Central memory CD8-positive, alpha-beta T cell (primary cell): ENCODE results near the gene FAM20C.

ENCODE experiments used
- ATAC-seq: fragments of 150-1000 bp; cut with Tn5 transposase; replicated peaks from 2 replicates; pipeline ENCODE4 v1.10.0; 2022; ENCODE audit warnings: mild to moderate bottlenecking, moderate FRiP score, moderate number of reproducible peaks; ENCODE audit not compliant: poor library complexity, severe bottlenecking; ENCODE audit errors: extremely low read depth
- DNase-seq, 2 donors: peaks; one replicate each; pipeline ENCODE4 v3.0.0; 2021; ENCODE audit warnings: low spot score in 2 of 2
- H3K27ac Mint-ChIP-seq: one replicate; pipeline ENCODE4 v1.8.0; 2022; ENCODE audit warnings: low read depth, mild to moderate bottlenecking, moderate library complexity, mixed read lengths
- H3K27me3 Mint-ChIP-seq: one replicate; pipeline ENCODE4 v1.8.0; 2022; ENCODE audit warnings: mixed read lengths
- H3K36me3 Mint-ChIP-seq: one replicate; pipeline ENCODE4 v1.8.0; 2022; ENCODE audit warnings: mild to moderate bottlenecking, moderate library complexity, mixed read lengths; ENCODE audit not compliant: insufficient read depth
- H3K4me1 Mint-ChIP-seq: one replicate; pipeline ENCODE4 v1.8.0; 2022; ENCODE audit warnings: mixed read lengths
- H3K4me3 Mint-ChIP-seq: one replicate; pipeline ENCODE4 v1.8.0; 2022; ENCODE audit warnings: mild to moderate bottlenecking, moderate library complexity, mixed read lengths
- H3K9me3 Mint-ChIP-seq: one replicate; pipeline ENCODE4 v1.8.0; 2022; ENCODE audit warnings: mixed read lengths

Gene FAM20C

DNA sequence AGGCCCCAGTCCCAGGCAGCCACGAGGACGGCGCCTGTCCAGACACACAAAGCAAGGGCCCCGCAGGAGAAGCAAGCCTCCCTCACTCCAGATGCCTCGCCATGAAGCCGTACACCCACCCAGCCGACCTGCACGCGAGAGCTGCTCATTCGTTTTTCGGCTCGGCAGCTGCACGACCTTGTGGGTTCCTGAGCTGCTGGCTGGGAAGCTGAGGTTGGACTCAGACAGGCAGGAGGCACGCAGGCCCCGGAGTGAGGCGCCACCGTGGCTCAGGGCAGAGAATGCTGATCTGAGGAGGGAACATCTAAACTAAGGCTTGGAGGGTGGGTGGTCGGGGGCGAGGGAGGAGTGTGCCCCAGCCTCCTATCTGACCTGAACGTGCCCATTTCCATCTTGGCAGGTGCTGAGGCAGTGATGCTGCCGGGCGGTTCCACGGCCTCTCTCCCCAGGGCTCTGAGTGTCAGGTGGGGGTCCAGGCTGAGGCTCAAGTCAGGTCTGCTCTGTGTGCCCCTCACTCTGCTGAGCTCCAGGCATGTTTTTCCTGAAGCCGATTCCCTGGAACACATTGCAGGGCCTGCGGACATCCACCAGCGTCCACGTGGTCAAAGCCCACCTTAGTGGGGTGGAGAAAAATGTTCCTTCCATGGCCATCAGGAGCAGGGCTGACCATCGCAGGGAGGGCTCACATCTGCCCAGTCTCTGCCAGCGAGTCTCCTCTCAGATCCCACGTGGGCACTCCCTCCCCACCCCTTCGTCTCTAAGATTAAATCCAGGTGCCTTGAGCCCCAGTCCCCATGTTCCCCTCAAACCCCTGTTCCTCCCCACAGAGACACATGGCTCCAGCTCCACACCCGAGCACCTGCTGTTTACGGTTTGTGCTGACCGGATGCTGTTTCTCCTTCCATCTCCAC, 28.1 kb upstream of the FAM20C start:
- H3K27ac Mint-ChIP-seq, result no peak overlapping the region
- no peaks in the 10 kb centered on the region for H3K36me3 Mint-ChIP-seq
- no peak for DNase-seq
- H3K9me3 Mint-ChIP-seq, result no peaks in the 10 kb centered on the region
- H3K4me3 Mint-ChIP-seq, result no peak overlapping the region
- ATAC-seq, result no peak
- H3K4me1 Mint-ChIP-seq, result peaks cover 4% of the 10 kb centered on the region
- H3K27me3 Mint-ChIP-seq, result peaks cover 57% of the 10 kb centered on the region

DNA sequence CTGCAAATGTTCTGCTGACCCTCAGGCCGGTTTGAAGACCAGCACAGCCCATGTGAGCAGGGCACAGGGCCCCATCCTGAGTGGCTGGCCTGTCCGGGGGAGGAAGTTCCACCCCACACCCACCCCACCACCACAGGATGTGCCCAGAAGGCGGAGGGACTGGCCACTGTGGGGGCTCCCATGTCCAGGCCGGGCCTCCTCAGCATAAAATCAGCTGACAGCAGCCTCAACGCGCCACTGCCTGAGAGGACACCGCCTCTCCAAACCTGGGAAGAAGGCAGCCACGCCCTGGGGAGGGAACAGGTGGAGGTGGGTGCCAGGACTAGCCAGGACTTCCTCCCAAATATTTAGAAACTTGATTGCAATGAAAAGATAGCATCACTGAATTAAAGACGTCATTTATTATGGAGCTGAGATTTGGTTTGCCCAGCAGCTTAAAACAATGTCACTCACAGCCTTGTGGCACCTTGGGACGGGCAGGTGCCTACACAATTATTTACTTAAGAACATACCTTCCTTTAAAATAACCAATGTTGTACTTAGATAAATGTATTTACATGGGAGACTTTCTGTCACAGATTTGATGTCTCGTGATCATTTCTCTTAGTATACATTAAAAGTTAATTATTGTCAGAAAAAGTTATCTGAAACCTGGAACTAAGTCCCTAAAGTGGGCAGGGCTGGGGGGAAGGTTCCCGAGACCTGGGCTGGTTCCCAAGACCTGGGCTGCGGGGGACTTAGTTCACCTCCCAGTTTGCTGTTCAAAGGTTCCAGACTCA, 27.3 kb upstream of the FAM20C start:
- H3K4me3 Mint-ChIP-seq, result no peak overlapping the region
- ATAC-seq (no peak), DNase-seq (no peak)
- no peaks in the 10 kb centered on the region for H3K36me3 Mint-ChIP-seq
- H3K27ac Mint-ChIP-seq, result no peak overlapping the region
- H3K4me1 Mint-ChIP-seq, result peaks cover 4% of the 10 kb centered on the region
- no peaks in the 10 kb centered on the region for H3K9me3 Mint-ChIP-seq
- peaks cover 65% of the 10 kb centered on the region for H3K27me3 Mint-ChIP-seq

DNA sequence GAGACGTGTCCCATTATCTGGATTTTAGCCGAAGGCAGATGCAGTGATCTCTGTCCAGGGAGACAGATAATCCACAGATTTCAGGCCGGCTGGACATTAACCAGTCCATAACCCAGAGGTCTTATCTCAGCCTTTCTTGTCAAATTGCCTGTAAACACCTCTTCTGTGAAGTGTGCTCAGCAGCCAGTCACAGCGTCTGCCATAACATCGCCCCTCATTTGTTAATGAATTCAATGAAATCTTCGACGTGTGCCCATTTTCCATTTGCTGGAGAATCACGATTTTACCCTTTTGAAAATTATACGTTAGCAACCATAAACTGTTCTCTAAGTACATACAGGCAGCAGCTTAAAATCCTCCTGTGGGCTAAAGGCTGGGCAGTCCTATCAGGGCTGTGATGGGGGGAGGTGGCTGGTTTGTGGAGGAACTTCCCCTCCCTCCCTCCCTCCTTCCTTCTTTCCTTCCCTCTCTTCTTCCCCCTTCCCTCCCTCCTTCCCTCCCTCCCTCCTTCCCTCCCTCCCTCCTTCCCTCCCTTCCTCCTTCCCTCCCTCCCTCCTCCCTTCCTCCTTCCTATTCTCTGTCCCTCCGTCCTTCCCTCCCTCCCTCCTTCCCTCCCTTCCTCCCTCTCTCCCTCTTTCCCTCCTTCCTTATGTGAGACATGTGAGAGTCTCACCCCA, 26.6 kb upstream of the FAM20C start:
- Mint-ChIP-seq H3K36me3 (no peaks in the 10 kb centered on the region), H3K4me3 (no peak overlapping the region), H3K27ac (no peak overlapping the region), H3K27me3 (peaks cover 73% of the 10 kb centered on the region), H3K9me3 (no peaks in the 10 kb centered on the region), H3K4me1 (peaks cover 4% of the 10 kb centered on the region)
- ATAC-seq (no peak), DNase-seq (no peak)

DNA sequence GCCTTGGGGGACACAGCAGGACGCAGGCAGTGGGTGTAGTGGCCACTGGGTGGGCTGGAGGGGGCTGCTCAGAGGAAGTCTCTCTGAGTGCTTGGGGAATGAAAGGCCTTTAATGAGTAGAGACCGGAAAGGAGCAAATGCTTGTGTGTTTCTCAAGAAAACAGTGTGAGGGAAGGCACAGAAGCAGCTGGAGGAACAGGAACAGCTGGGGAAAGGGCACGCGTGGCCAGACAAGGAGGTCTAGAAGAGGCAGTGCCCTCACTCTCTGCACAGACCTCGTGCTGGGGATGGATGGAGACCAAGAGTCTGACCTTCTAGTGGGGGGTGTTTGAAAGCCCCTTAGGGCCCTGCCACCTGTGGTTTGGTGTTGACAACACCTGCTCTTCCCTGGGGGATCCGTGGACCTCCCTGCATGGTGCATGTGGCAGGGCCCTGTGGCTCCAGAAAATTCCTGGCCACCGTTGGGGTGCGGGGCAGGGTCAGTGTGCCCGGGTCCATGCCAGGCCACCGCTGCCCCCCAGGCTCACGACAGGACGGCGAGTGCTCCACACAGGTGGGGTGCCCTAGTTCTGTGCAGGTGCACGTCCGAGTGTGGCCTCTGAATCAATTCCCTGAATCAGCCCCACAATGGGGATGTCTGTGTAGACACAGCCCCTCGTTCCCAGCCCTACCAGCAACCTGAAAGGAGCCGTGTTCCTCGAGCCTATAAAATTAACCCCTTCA, 25.9 kb upstream of the FAM20C start:
- Mint-ChIP-seq H3K27me3 (peaks cover 73% of the 10 kb centered on the region), H3K36me3 (no peaks in the 10 kb centered on the region), H3K27ac (no peak overlapping the region), H3K4me3 (no peak overlapping the region), H3K4me1 (peaks cover 4% of the 10 kb centered on the region), H3K9me3 (no peaks in the 10 kb centered on the region)
- ATAC-seq (no peak), DNase-seq (no peak)

DNA sequence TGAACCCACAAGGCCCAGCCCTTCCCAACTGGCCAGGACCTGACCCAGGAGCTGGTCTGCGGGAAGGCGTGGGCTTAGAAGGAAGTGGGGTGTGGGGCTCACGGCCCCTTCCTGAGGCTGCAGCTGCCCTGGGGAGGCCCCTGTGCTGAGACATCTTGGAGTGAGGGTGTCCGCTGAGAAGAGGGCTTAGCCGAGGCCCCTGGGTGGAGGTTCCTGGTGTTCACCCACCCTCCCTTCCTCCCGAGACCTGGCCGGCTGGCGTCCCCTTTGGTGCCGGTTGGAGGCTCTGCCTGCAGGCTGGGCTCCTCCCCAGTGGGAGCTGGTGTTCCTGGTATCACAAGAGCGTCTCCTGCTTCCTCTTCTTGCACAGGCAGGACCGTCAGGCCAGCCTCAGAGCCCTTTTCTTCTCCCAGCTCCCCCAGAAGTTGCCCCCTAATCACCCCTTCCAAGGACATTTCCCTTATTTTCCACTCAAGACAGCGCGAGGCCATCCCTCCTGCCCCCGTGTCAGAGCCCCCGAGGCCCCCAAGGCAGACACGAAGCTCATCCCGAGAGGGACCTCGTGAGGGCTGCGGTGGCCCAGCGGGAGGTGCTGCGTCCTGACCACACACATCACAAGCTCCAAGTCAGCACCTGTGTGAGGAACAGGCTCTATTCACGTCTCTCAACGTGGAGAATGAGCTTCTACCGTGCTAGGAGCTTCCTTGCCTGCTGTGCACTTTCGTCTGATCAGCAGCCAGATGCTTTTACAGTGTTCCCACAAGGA, 25.1 kb upstream of the FAM20C start:
- Mint-ChIP-seq H3K9me3 (no peaks in the 10 kb centered on the region), H3K36me3 (no peaks in the 10 kb centered on the region), H3K27ac (no peak overlapping the region), H3K4me1 (peaks cover 4% of the 10 kb centered on the region), H3K4me3 (no peak overlapping the region), H3K27me3 (peaks cover 81% of the 10 kb centered on the region)
- ATAC-seq (no peak), DNase-seq (no peak)

DNA sequence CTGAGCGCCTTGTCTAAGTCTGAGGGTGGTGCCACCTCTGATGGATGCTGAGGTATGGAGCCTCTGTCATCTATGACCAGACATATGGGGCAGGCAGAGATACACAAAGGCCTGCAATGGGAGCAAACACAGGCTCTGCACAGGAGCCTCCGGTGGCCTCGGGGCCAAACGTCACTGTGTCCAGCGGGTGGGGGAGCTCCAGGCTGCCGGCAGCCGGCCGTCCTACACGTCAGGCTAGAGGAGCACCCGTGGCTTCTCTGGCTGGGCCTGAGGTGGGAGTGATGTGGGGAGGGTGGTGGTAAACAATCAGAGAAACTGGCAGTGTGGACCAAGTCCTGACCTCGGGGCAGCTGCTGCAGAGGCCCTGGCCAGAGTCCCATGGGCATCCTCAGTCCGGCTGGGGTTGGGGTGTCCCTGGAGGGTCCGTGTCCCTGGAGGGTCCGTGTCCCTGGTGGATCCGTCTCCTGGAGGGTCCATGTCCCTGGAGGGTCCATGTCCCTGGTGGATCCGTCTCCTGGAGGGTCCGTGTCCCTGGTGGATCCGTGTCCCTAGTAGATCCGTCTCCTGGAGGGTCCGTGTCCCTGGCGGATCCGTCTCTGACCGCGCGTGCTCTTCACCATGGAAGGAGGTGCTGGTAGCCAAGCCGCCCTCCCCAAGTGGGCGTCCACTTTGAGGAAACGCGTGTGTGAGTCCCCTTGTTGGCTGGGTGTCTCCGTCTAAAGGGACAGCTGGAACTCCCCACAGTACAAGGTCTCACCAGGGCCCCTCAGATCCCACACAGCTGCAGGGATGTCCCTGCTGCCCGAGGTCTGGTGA, 24.2 kb upstream of the FAM20C start:
- ATAC-seq (no peak), DNase-seq (no peak)
- peaks cover 76% of the 10 kb centered on the region for H3K27me3 Mint-ChIP-seq
- H3K4me3 Mint-ChIP-seq, result no peak overlapping the region
- H3K27ac Mint-ChIP-seq, result no peak overlapping the region
- H3K9me3 Mint-ChIP-seq, result no peaks in the 10 kb centered on the region
- no peaks in the 10 kb centered on the region for H3K36me3 Mint-ChIP-seq
- H3K4me1 Mint-ChIP-seq, result peaks cover 4% of the 10 kb centered on the region

DNA sequence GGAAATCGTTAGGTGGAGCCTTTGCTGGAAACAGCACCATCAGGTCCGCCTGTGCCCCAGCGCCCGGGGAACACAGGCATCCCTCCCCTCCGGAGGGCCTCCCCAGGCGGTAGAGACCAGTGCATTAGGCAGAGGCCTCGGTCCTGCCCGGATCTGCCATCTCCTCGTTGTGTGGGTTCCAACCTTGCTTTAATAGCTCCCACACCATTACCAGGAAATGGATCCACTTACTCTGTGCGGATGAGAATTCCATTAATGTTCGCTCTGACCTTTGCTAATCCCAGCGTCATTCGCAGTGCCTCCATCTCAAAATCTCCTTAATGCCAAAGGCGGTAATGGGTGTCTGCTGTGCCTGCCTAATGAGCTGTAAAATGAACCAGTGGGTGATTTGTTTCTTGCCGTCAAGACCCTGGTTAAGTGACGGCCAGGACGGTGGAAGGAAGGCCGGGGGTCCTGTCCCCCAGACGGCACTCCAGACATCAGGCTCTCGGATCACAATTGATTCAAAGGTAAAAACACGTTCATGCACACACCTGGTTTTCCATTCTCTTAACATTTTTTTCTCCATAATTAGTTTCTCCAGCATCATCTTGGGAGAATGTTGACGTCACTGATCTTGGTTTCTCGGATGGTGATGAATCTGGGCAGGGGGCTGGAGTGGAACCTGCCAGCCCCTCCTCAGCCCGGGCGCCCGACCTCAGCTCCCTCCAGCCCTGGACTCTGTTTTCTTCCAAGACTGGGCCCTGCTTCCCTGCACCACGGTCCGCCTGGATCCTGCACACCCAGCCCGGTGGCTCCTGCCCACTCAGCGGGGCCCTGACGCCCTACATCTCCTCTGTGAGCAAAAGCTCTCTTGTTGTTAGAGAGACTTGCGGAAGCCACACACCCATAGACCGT, 22.8 kb upstream of the FAM20C start:
- peaks cover 64% of the 10 kb centered on the region for H3K27me3 Mint-ChIP-seq
- H3K27ac Mint-ChIP-seq, result no peak overlapping the region
- H3K4me1 Mint-ChIP-seq, result peaks cover 4% of the 10 kb centered on the region
- no peak overlapping the region for H3K4me3 Mint-ChIP-seq
- DNase-seq (no peak), ATAC-seq (no peak)
- H3K9me3 Mint-ChIP-seq, result no peaks in the 10 kb centered on the region
- no peaks in the 10 kb centered on the region for H3K36me3 Mint-ChIP-seq

DNA sequence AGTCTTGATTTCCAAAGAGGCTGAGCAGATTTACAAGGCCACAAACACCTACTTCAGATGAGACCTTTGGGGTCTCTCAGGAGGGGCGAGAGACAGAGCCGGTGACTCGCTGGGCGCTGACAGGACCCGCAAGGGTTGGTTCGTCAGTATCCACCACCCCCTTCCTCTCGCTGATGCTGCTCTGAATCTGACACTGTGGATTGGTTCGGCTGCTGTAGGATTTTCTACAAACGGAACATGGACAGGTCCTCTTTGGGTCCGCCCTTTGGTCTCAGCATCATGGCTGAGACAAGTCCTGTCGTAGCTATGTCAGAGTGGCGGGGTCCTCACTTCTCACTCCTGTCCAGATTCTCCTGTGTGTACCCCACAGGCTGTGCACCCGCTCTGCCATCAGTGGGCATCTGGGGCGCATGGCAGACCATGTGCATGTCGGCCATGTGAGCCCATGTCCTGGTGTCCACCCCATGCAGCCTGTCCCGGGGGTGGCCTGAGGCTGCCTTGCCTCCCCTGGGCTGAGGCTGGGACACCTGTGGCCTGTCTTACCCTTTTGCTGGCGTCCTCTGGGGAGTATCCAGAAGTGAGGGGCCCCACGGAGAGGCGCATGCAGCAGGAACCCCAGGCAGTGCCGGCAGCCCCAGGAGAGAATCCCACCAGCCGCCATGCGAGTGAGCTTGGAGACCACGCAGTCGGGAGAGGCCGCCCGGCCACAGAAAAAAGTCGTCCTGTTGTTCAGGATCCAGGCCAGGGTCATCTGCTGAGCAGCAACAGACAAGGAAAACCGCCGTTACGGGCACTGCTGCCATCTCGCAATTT, 21.6 kb upstream of the FAM20C start:
- H3K27me3 Mint-ChIP-seq, result peaks cover 58% of the 10 kb centered on the region
- no peak overlapping the region for H3K27ac Mint-ChIP-seq
- ATAC-seq (no peak), DNase-seq (no peak)
- no peaks in the 10 kb centered on the region for H3K9me3 Mint-ChIP-seq
- H3K36me3 Mint-ChIP-seq, result no peaks in the 10 kb centered on the region
- H3K4me1 Mint-ChIP-seq, result peaks cover 4% of the 10 kb centered on the region
- H3K4me3 Mint-ChIP-seq, result no peak overlapping the region

DNA sequence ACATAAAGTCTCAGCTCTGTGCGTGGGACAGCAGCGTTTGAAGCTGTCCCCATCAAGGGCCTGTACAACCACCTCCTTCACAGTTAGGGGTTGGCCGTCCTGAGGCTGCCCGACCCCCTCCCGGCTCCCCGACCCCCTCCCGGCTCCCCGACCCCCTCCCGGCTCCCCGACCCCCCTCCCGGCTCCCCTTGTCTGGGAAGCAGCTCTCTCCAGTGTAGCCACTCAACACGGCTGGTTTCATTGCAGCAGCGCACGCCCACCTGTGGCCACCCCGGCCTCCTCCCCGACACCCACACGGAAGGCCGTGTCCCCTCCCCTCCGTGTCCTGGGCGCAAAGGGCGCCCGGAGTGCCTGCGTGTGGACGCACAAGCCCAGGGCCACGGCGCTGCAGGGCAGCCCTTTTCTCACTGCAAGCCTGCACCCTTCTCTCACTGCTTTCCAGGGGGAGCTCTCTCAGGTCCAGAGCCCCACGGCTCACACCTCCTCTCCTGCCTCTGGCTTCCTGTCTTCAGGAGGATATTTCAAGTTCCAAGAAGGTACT, 20.9 kb upstream of the FAM20C start:
- Mint-ChIP-seq H3K27me3 (peaks cover 52% of the 10 kb centered on the region), H3K27ac (no peak overlapping the region), H3K9me3 (no peaks in the 10 kb centered on the region), H3K4me3 (no peak overlapping the region), H3K36me3 (no peaks in the 10 kb centered on the region), H3K4me1 (peaks cover 4% of the 10 kb centered on the region)
- no peak for DNase-seq
- ATAC-seq, result no peak
